ENCODE results near the gene ADAMTSL3.

The ADAMTSL3 gene

GRCh38 chr15:83762367-83762766 is 108.4 kb downstream of the ADAMTSL3 start:
- no peak for DNase-seq

DNA sequence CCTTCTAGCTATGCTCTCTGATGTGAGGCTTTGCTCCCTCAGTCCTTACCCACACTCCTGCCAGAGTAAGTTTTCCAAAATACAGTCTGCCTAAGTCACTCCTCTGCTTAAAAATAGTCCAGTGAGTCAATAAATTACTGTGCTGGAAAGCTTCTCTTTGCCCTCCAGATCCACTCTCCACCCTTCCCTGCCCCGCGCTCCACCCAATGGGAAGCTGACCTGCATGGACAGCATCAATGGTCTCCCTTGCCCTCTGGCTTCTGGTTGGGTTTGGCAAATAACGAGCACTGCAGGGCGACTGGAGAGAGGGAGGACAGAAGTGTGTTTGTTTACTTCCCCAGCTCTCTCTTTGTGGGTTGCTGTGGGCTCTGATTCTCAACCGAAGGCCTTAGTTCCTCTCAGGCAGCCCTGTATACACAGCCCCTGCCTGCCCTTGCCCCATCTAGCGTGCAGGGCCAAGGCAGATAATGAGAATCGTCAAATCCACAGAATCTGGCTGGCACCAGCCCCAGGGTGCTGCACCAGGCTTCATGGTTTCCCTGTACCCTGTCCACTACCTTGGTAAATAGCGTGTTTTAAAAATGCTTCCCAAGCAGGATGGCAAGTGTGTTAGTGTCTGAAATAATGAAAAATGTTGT is 110.4 kb downstream of the ADAMTSL3 start:
- no peak for DNase-seq

DNA sequence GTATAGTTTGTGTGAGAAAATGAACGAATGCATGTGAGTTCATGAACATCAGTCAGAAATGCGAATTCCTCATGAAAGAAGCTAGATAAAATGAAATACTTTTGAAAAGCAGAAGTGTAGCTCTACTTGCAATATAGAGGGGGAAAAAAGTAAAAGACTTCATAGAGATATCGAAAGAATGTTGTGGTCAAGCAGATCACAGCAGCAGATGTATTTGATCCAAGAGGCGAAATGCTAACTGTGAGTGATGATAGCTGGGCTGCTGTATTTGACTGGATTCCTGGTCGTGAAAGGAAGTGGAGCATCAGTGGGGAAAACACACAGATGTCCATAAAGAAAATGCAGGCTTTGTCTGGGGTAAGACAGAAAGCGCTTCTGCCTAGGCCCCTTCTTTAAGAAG is 112.4 kb downstream of the ADAMTSL3 start:
- DNase-seq: no peak

DNA sequence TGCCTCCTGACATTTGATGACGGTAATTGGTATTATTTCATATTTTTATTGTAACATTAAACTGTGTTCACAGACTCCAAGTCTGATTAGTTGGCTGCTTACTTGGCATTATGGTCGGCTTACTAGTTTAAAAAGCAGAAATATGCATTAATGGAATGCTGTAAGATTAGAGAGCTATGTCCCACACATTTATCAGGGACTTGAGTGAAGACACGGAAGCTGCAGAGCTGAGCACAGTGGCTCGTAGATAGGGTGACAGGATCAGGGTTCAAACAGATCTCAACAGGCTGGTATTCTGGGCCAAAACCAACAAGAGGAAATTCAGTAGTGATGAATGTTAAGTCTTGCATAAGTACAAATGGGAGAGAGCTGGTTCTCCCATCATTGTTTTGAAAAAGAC is 113.8 kb downstream of the ADAMTSL3 start:
- DNase-seq: no peak

- no peak for DNase-seq
These were observed 115.6 kb downstream of the ADAMTSL3 start for GRCh38 chr15:83769411-83769999.

DNA sequence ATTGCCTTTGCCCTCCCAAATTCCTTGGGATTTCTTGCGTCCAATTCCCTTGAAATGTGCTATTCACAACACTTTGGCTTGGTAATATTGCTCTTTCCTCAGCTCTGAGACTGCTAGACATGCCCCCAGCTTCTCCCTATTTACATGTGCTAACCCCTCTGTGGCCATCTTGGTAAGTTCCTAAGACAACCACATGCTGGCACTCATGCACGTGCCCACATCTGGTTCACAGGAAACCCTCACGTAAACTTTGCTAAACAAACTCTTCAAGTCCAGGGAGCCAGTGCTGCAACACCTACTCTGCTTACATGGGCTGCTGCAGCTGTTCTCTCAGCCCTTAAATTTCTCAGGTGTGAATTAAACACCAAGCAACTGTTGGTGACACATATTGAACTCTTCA is 121.8 kb downstream of the ADAMTSL3 start:
- no peak for DNase-seq

GRCh38 chr15:83776986-83777385 is 123.1 kb downstream of the ADAMTSL3 start:
- no peak for DNase-seq

- DNase-seq: no peak
These were observed 129.3 kb downstream of the ADAMTSL3 start for GRCh38 chr15:83783227-83783626.

GRCh38 chr15:83784975-83785374 is 131.1 kb downstream of the ADAMTSL3 start:
- no peak for DNase-seq

DNA sequence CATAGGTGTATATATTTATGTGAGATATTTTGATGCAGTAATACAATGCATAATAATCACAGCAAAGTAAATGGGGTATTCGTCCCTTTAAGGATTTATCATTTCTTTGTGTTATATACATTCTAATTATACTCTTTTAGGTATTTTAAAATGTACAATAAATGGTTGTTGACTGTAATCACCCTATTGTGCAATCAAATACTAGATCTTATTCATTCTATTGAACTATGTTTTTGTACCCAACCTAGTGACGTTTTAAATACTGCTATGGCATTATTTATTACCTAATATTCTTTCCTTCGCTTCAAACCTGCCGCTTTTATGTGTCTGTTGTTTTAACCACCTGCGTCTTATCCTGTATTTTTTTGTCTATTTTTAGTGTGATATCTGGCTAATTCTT is 132.4 kb downstream of the ADAMTSL3 start:
- no peak for DNase-seq

DNA sequence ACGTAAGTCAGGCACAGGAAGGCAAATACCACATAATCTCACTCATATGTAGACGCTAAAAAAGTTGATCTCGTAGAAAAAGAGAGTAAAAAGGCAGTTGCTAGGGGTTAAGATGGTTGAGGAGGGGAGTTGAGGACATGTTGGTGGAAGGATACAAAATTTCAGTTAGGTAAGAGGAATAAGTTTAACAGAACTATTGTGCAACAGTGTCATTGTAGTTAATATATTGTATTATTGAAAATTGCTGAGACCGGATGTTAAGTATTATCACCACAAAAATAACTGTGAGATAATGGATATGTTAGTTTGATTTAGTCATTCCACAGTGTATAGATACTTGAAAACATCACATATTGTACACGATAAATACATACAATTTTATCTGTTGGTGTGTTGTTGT is 139.1 kb downstream of the ADAMTSL3 start:
- no peak for DNase-seq

DNA sequence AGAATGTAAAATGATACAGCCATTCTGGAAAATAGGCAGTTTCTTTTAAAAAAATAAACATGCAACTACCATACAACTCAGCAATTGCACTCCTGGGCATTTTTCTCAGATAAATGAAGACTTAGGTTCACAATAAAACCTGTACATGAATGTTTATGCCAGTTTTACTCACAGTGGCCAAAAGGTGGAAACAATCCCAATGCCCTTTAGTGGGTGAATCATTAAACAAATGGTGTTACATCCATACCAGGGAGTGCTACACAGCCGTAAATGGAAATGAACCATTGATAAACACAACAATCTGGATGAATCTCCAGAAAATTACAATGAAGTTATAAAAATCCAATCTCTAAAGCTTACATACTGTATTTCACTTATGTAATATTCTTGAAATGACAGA is 140.3 kb downstream of the ADAMTSL3 start:
- no peak for DNase-seq

- DNase-seq: no peak
These were observed 155.4 kb downstream of the ADAMTSL3 start for GRCh38 chr15:83809345-83809744.

GRCh38 chr15:83810110-83810509 is 156.2 kb downstream of the ADAMTSL3 start:
- DNase-seq: no peak

DNA sequence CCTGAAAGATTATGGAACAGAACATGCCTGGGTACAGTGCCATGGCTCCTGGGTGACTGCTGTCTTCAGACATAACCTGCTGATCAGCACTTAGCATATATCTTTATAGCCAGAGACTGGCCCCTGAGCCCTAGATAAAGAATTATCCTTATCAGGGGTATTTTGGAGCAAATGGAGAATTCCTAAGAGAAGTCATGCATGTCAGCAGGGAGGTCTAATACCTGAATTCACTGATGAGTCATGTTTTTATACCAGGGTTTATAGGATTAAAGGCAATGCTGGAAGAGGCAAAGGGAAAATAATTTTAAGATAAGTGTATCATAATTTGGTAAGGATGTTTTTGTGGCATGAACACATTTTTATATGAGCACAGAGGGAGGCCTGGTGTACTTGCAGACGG is 159.8 kb downstream of the ADAMTSL3 start:
- DNase-seq: no peak

- no peak for DNase-seq
These were observed 161.6 kb downstream of the ADAMTSL3 start for GRCh38 chr15:83815506-83815905.

GRCh38 chr15:83816124-83816883 is 162.4 kb downstream of the ADAMTSL3 start:
- no peak for DNase-seq

- no peak for DNase-seq
These were observed 164.7 kb downstream of the ADAMTSL3 start for GRCh38 chr15:83818591-83818990.

DNA sequence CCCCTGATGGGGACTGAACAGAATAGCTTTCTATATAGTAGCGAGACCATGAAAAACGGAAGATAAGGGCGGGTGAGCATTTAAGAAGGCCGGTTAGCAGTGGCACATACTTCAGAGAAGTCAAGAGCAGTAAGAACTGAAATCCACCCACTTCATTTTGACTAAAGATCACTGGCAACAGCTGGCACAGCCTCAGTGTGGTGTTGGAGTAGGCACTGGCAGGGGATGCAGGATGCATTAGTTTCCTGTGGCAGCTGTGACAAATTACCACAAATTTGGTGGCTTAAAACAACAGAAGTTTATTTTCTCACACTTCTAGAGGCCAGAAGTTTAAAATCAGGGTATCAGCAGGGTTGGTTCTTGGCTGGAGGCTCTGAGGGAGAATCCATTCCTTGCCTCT is 176.5 kb downstream of the ADAMTSL3 start:
- DNase-seq: no peak

DNA sequence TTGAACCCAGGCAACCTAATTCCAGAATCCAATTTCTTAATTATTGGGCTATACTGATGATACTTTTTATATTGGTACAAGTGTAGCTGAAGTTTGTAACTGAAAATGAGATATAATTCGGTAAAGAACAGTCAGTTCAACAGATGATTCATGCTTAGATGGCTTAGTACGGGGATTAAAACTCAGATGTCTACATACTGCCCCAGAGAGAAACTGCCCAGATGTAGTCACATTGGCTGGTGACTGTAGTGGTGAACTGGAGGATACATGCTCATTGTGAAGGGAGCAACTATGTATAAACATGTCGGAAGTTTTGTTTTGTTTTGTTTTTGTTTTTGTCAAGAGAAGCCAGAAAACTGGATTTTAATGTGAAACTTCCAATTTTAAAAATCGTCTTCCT is 179.6 kb downstream of the ADAMTSL3 start:
- no peak for DNase-seq

- DNase-seq: no peak
These were observed 181.6 kb downstream of the ADAMTSL3 start for GRCh38 chr15:83835479-83835878.

GRCh38 chr15:83837945-83838571 is 184.1 kb downstream of the ADAMTSL3 start:
- DNase-seq: peak; percentile 15

DNA sequence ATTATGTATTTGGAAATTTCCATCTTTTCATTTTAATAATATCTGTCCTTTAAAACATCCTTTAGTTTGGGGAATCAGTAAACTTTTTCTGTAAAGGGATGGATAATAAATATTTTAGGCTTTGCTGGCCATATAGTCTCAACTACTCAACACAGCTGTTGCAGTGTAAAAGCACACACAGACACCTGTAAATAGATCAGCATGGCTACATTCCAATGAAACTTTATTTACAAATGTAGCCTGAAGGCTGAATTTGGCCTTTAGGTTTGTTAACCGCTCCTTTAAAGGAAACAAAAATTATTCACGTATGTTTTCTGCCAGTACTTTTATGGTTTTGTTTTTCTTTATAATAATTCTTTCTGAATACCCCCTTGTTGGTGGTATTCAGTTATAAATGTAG is 184.8 kb downstream of the ADAMTSL3 start:
- no peak for DNase-seq

GRCh38 chr15:83842281-83842680 is 188.4 kb downstream of the ADAMTSL3 start:
- DNase-seq: no peak
